HG02973 (cell line): ENCODE data around the gene NOVA2.
"Not testable (repeated sequence)": the region's sequence is repeated elsewhere in the genome, so short reads cannot be mapped to it uniquely, and the experiment has no call there.

ENCODE experiments used
- ATAC-seq: cut with Tn5 transposase; IDR thresholded peaks from one replicate; pipeline ENCODE4 v1.9.1; 2021; ENCODE audit warnings: moderate library complexity; ENCODE audit not compliant: unreplicated experiment

The NOVA2 gene

GRCh38 chr19:45897261-45897812 lies 76.3 kb downstream of the NOVA2 start:
- ATAC-seq = no peak

DNA sequence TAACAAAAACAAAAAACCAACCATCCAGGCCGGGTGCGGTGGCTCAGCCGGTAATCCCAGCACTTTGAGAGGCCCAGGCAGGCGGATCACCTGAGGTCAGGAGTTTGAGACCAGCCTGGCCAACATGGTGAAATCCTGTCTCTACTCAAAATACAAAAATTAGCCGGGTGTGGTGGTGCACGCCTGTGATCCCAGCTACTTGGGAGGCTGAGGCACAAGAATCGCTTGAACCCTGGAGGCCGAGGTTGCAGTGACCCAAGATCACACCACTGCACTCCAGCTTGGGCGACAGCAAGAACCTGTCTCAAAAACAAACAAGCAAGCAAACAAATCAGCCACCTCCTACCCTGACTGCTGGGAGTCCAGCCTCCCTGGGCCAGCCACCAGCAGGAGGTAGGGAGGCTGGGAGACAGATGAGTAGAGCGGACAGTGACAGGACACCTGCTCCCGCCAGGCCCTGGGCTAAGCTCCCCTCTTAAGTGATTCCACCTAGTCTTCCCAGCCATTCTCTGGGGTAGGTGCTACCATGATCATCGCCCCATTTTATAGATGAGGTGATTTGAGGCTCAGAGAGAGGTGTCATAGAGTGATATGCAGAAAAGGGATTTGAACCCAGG lies 77.6 kb downstream of the NOVA2 start:
- not testable (repeated sequence) for ATAC-seq

GRCh38 chr19:45895519-45895972 lies 78.1 kb downstream of the NOVA2 start:
- ATAC-seq = no peak

DNA sequence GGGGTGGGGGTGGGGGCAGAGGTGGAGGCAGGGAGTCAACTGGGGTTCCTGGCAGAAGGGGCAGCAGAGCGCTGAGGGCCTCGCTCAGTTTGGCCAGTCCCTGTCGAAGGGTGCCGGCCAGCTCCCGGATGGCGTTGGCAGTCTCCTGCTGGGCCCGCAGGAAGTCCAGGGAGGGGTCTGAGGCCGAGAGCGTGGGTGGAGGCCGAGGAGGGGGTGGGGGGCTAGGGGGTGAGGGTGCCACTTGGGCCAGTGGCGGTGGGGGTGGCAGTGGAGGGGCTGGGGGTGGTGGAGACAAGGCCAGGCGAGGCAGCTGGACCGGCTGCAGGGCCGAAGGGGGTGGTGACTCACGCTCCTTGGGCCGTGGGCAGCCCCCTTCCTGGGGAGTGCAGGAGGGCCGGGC lies 82.8 kb downstream of the NOVA2 start:
- no peak for ATAC-seq

- ATAC-seq = no peak
Measured at GRCh38 chr19:45889210-45889885, 84.3 kb downstream of the NOVA2 start.

- no peak for ATAC-seq
Measured at GRCh38 chr19:45887200-45887710, 86.4 kb downstream of the NOVA2 start.

DNA sequence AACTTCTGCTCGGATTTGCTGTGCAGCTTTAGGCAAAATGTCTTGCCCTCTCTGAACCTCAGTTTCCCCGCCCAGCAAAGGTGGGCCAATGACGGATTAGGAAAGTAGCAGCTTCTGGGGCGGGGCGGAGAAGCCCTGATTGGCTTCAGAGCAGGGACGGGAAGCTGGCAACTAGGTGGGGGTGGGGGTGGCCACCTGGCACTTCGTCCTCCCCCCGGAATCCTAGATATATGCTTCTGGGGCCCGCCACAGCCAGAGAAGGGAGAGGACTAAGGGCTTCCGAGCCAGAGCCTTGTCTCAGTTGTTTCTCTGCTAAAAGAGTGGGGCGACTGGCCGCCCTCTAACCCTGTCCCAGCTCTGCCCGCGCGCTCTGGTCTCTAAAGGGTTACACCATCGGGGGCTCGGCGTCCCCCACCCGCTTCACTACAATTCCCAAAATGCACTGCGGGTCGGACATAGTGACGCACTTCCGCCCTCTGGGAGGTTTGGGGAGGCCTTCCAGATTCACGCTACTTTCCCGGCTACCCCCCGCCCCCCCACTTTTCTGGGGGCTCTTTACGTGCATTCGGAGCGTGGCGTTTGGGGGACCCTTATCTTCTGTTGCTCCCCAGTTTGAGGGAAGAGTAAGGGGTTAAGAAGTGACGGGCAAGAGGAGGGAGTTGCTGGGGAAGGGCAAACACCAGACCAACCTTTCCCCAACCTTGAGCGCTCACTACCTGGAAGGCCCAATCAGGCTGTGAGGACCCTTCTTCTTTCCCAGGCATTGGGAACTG lies 87.1 kb downstream of the NOVA2 start:
- peak; percentile 43 for ATAC-seq

DNA sequence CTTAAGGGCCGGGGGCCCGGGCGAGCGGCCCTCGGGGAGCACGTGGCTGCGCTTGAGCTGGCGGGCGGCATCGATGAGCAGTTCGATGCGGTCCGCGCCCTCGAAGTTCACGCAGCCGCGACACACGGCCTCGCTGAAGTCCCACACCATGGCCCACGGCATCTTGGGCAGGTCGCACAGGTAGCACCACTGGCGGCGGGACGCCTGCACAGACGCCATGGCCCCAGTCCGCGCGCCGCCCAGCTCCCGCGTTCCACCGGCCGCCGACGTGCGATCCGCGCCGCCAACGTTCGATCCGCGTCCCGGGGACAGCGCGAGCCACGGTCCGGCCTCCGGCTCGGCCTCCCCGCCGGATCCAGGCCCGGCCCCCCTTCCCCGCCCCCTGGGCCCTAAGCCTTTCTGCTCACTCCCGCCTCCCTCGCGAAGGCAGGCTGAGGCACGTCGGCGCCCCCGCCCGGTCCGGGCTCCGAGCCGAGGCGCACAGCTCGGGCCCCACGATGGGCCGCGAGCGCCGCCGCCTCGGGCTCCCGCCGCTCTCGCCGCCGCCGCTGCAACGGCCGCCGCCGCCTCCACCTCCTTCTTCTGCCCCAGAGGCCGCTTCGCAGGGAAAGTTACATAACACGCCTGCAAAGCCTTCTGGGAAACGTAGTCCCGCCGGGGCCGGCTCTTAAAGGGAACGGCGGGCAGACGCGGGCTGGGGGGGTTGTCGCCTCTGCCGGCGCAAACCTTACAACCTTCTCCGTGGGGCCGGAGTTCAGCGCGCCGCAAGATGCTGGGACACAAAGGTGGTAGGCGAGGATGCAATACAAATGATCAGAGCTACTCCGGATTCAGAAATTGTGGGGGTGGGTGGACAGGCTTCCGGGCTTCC lies 87.9 kb downstream of the NOVA2 start, which contains the start of gene IRF2BP1:
Gene IRF2BP1 (minus strand): TSS at position 586 of the 871 bp plus-strand sequence. CDS start 367 bp downstream, at position 219.
- ATAC-seq = peak; percentile 43

DNA sequence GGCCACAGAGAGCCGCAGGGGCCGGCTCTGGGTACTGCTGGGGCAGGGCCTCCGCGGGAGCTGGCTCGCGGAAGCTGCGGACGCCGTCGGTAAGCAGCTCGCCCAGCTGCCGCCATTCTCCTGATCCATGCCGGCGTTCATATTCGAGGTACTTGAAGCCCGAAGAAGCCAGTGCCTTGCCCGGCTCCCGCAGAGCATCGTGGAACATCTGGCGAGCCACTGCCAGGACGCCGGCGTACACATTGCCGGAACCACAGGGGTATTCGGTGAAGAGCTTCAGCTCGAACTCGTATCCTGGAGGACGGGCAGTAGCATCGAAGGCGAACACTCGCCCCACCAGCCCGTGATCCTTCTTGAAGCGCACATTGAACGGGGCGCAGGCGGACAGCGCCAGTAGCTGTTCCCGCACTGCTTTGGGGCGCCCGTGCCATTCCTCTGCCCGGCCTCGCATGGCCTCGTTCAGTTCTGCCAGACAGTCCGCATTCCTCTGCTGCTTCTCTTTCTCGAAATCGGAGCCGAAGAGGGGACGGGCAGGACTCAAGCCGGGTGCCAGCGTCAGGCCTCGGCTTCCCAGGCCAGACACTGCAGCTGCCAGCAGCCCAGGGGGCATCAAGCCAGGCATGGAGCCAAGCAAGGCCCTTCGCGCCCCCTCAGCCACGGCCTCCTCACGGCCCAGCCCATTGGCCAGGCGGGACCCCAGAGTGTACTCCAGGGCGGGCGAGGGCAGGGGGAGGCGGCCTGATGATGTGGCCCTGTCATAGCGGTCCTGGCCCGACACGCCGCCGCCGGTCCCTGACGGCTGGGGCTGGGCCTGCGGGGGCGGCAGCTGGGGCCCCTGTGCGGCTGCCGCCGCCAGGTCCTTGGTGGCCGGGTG lies 88.7 kb downstream of the NOVA2 start:
- ATAC-seq = no peak

- no peak for ATAC-seq
Measured at GRCh38 chr19:45883881-45884681, 89.6 kb downstream of the NOVA2 start.
